Activated CD4-positive, alpha-beta T cell treated with anti-CD3 and anti-CD28 coated beads, Interleukin-10, Interleukin-2, amounts not matched to agents 100 ng/mL and 50 ng/mL, durations not matched to agents 16 hours and 8 hours (primary cell): ENCODE measurements around the gene MST1R.
"Not testable (repeated sequence)": the region's sequence is repeated elsewhere in the genome, so short reads cannot be mapped to it uniquely, and the experiment has no call there.

Experiments used
- DNase-seq: peaks from one replicate; pipeline ENCODE4 v3.0.0-alpha.2; 2020

The MST1R gene

DNA sequence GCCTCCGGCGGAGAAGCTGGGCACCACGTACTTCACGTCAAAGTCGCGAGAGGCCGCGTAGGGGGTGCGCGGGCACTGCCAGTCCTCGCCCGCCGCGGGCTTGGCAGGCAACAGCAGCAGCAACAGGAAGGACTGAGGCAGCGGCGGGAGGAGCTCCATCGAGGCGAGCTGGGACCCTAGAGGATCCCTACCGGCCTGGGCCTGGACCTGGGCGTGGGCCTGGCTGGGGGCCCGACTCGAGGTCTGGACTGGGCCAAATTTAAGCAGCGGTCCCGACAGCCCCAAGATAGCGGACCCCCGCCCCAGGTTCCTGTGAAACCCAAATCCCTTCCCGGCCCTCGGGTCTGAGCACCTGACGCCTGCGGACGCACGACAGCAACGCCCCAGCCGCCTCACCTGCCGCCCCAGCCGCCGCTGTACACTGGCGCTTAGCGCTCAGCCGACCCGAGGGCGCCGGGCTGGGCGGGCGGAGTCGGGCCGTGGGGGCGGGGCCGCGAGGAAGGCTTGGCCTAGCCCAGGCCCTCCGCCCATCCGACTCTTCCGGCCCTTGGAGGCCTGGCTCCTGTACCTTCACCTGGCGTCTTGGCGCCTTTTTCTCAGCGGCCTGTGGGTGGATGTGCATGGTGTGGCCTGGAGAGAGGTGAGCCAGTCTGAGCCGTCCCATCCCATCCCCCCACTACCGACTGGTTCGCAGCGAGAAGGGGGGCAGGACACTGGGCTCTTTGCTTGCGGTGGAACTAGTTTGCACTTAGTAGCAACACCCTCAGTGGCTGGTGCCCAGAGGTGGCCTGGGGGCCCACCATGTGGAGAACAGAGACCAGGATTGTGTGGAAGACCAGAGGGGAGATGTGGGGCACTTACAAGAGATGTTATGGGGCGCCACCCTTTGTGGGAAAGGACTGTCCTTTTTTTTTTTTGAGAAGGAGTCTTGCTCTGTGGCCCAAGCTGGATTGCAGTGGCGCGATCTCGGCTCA, at the start of gene MST1R:
Gene MST1R, minus strand, starts transcription at position 423 of the 974 bp plus-strand sequence. Its CDS starts 264 bp downstream, at position 159.
- peak; percentile 86 for DNase-seq

DNA sequence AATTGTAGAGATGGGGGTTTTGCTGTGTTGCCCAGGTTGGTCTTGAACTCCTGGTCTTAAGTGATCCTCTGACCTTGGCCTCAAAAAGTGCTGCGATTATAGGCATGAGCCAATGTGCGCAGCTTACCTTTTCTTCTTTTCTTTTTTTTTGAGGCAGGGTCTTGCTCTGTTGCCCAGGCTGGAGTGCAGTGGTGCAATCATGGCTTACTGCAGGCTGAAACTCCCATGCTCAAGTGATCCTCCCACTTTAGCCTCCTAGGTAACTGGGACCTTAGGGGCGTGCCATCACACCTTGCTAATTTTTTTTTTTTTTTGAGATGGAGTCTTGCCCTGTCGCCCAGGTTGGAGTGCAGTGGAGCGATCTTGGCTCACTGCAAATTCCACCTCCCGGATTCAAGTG, 49.3 kb upstream of the MST1R start:
- DNase-seq, result no peak

GRCh38 chr3:49942651-49943050, 39.0 kb upstream of the MST1R start:
- peak; percentile 7 for DNase-seq

DNA sequence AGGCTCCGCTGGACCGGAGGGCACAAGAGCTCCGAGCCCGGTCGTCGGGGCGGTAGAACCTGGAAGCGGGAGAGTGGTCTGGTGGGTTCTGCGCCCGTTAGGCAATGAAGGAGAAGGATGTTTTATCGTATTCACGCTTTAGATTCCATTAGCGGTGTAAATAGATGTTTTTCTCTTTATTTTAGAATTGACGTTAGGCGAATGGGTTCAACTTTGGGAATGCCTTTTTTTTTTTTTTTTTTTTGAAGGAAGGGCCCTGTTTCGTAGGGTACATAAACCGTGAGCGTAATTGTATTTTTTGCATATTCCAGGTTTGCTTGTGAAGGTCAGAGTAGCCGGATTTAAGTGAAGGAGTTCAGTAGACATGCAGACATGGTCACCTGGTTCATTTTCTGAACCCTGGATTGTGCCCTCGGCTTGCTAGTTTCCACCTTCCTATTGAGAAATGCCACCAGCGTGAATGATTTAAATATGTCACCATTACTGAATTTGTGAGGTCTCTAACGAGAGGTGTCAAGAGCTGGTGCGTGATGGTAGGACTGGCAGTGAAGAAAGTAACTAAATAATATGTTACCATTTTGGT, 37.1 kb upstream of the MST1R start:
- DNase-seq, result peak; percentile 2

GRCh38 chr3:49939858-49940666, 36.4 kb upstream of the MST1R start, which contains the start of gene RBM6:
Gene RBM6, plus strand, starts transcription at chr3:49940150. Its CDS starts 22,492 bp downstream, at chr3:49962642.
- DNase-seq, result peak; percentile 99

- DNase-seq, result no peak
These were observed 33.4 kb upstream of the MST1R start for GRCh38 chr3:49937090-49937489.

- not testable (repeated sequence) for DNase-seq
These were observed 28.6 kb upstream of the MST1R start for GRCh38 chr3:49932281-49932680.

DNA sequence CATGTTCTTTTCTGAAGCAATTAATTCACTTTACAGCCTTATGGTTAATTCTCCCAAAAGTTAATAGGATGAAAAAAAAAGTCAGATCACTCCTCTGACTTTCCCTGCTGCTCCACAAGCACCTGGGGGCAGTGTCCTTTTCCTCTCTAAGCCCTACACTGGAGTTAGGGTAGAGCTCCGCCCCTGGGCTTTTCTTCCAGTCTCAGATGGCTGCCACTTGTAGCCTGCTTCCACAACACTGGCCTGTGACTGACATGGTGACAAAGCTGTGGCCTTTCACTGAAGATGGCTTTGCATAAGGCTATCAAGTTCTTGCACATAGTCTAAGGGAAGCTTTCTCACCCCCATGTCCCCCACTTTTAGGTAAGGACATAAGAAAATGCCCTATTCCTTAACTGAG, 27.2 kb upstream of the MST1R start:
- DNase-seq, result no peak

GRCh38 chr3:49930168-49930690, 26.6 kb upstream of the MST1R start:
- no peak for DNase-seq

- DNase-seq, result peak; percentile 93
These were observed 25.9 kb upstream of the MST1R start, which contains the start of gene MON1A for GRCh38 chr3:49929291-49930167. Gene MON1A, minus strand, starts transcription at chr3:49929811. Its CDS starts 16,465 bp downstream, at chr3:49913346.

DNA sequence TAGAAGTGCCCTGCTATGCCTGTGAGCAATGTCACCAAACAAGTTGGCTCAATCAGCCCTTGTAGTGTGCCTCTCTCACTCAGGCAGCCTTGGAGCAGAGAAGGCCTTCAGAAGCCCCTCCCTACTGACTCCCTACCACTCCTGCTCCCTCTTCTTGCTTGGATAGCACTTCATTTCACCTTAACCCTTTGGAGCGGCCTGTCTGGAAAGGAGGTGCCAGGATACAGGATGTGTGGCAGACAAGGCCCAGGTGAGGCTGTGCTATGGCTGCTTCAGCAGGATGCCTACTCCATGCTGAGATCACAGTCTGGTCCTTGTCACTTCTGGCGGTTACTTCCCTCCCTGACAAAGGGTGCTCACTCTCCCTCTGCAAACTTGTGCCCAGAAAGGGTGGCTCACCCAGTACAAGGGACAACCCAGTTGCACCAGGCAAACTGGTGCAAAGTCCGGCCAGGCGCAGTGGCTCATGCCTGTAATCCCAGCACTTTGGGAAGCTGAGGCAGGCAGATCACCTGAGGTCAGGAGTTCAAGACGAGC, 24.9 kb upstream of the MST1R start:
- DNase-seq, result no peak

DNA sequence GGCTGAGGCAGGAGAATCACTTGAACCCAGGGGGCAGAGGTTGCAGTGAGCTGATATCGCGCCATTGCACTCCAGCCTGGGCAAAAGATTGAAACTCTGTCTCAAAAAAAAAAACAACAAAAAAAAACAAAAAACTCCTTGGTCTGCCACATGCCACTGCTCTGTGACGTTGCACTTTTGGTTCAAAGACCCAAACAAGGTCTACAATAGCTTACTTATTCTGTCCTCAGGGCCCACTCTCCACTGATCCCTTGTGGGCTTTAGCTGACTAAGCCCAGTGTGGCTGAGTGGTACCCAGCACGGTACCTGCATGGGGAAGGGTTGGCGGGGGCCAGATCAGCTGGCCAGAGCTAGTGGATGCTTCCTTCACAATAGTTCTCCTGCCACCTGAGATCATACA, 24.1 kb upstream of the MST1R start:
- no peak for DNase-seq

DNA sequence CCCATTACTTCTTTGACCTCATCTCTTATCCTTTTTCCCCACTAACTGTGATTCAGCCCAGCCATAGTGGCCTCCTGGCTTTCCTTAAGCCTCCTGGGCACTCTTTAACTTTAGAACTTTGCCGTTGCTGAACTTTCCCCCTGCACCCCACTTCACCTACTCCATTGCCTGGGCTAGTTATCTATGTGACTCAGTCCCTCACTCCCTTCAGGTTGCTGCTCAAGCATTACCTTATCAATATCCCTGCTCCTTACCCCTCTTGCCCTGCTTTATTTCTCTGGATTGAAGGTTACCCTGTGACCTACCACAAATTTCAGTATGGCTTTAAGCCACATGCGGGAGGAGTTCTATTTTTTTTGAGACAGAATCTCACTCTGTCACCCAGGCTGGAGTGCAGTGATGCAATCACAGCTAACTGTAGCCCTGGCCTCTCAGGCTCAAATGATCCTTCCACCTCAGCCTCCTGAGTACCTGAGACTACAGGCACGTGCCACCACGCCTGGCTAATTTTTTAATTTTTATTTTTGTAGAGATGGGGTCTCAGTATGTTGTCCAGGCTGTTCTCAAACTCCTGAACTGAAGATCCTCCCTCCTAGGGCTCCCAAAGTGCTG, 22.6 kb upstream of the MST1R start:
- no peak for DNase-seq

DNA sequence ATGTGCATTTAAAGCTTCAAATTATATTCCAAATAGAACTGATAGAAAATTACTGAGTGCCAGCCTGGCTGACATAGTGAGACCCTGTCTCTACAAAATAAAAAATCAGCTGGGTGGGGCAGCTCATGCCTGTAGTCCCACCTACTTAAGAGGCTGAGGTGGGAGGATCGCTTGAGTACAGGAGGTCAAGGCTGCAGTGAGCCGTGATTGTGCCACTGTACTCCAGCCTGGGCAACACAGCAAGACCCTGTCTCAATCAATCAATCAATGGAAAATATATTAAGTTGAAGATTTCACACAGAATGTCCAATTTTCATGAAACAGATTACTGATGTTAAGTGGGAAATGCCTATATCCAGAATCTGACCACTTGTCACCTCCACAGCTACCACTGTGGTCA, 21.8 kb upstream of the MST1R start:
- DNase-seq, result no peak

GRCh38 chr3:49924683-49925082, 21.0 kb upstream of the MST1R start:
- DNase-seq, result no peak

- not testable (repeated sequence) for DNase-seq
These were observed 14.3 kb upstream of the MST1R start for GRCh38 chr3:49917806-49918590.

- DNase-seq, result no peak
These were observed 13.0 kb upstream of the MST1R start for GRCh38 chr3:49916686-49917085.

GRCh38 chr3:49914906-49915305, 11.2 kb upstream of the MST1R start:
- no peak for DNase-seq

- no peak for DNase-seq
These were observed 9.2 kb upstream of the MST1R start for GRCh38 chr3:49912881-49913281.

GRCh38 chr3:49911611-49912010, 7.9 kb upstream of the MST1R start:
- no peak for DNase-seq
